ENCODE measurements around the gene KRTAP10-4.

Gene KRTAP10-4

GRCh38 chr21:44617071-44617501, 43.6 kb downstream of the KRTAP10-4 start:
- no peak for DNase-seq (ENCODE audit: low read depth)

- DNase-seq (ENCODE audit: low read depth): no peak
Measured at GRCh38 chr21:44618504-44618903, 45.0 kb downstream of the KRTAP10-4 start.

GRCh38 chr21:44618909-44619308, 45.4 kb downstream of the KRTAP10-4 start:
- no peak for DNase-seq (ENCODE audit: low read depth)

GRCh38 chr21:44619886-44620285, 46.4 kb downstream of the KRTAP10-4 start:
- no peak for DNase-seq (ENCODE audit: low read depth)

GRCh38 chr21:44623575-44623974, 50.0 kb downstream of the KRTAP10-4 start:
- no peak for DNase-seq (ENCODE audit: low read depth)

Measured in CMK (cell line).